Measurements from ENCODE around the gene TDP1. TPM values are rescaled to one million over a fixed set of nuclear protein-coding genes. Genes with fewer than 3 reads are reported as not detected.

The TDP1 gene
- total and polyA plus RNA-seq, 2 of the 13 experiments (the other 11 are each of a cell fraction or from before 2014, with no cell fraction given) = 16.4 to 31.2 TPM

DNA sequence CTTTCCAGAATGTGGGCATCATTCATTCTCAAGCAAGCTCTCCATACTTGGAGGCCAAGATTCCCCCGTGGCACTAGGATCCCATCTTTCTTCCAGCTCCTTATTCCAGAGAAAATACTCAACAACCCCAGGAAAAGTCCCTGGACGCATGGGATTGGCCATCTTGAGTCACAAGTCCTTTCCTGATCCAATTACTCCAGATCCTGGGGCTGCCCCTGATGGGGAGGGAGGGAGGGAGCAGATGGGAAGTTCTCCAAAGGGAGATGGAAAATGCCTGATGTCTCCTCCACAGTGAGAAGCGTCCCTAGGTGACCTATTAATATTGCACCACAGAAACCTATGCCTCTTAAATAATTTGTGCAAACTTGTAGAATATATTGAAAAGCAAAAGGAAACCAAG is 93.7 kb downstream of the TDP1 start:
- H4K20me1 ChIP-seq (ENCODE audit: insufficient read depth, low read length) = no peaks in the 10 kb centered on the region
- H3K79me2 ChIP-seq (ENCODE audit: insufficient read depth, low read length) = no peaks in the 10 kb centered on the region
- no TSS peak for BruUV-seq (replicated peaks)
- H3K27ac ChIP-seq (ENCODE audit: extremely low read length, insufficient read depth, low read length) = no peak overlapping the region
- peaks cover 0 to 4% of the 10 kb centered on the region in 2 experiments; a peak in 1 of 5 replicates for H3K36me3 ChIP-seq (replicated peaks in 1 of 2; ENCODE audit: control insufficient read depth in 1 of 2, insufficient read depth in 2 of 2, low read length in 2 of 2)
- ChIA-PET CTCF (ENCODE audit: low intra/inter-chr PET ratio, low total read pairs) (no interaction called here), POLR2A (no interaction called here)
- ATAC-seq (no peak), FAIRE-seq (no peak), DNase-seq (ENCODE audit: low spot score) (no peak)
- in situ Hi-C loops (cut with HindIII; ENCODE audit: extremely low pct_ligation_motif_present, low pct_unique_long_range_greater_than_20kb) = no loop called here
- no peak overlapping the region for H3K4me2 ChIP-seq (ENCODE audit: low read depth, low read length)
- WGBS (ENCODE audit: low lambda C conversion rate) = 45% methylated on average over 3 of the region's 3 CpGs
- H3K9ac ChIP-seq (ENCODE audit: insufficient read depth, low read depth, low read length) = no peak overlapping the region
- intact Hi-C loops (cut with micrococcal nuclease; ENCODE audit: unreplicated experiment) = no loop called here
- TF ChIP-seq KAT8 (CRISPR knock-in tag; IDR thresholded peaks at IDR 0.05) = no peak
- TF ChIP-seq KDM5B (CRISPR knock-in tag; IDR thresholded peaks at IDR 0.05; ENCODE audit: borderline replicate concordance) = no peak
- TF ChIP-seq SNAI1 (CRISPR knock-in tag; IDR thresholded peaks at IDR 0.05; ENCODE audit: borderline replicate concordance) = no peak
- no peak for TF ChIP-seq ZNF883 (CRISPR knock-in tag; IDR thresholded peaks at IDR 0.05; ENCODE audit: not compliant biosample characterization)
- no peak for TF ChIP-seq MAZ (IDR thresholded peaks at IDR 0.05; ENCODE audit: borderline replicate concordance, low read depth, low read length)
- TF ChIP-seq MAZ (CRISPR knock-in tag; IDR thresholded peaks at IDR 0.05; ENCODE audit: low read depth) = no peak
- no peak for TF ChIP-seq ZNF280D (CRISPR knock-in tag; IDR thresholded peaks at IDR 0.05)
- no peak for TF ChIP-seq ZNF781 (CRISPR knock-in tag; IDR thresholded peaks at IDR 0.05; ENCODE audit: borderline replicate concordance, not compliant biosample characterization)
- TF ChIP-seq POGZ (CRISPR knock-in tag; IDR thresholded peaks at IDR 0.05) = no peak
- H3K4me1 ChIP-seq (ENCODE audit: insufficient read depth, low read length) = peaks cover 13% of the 10 kb centered on the region
- H3K4me3 ChIP-seq (replicated peaks in 1 of 3; ENCODE audit: insufficient read depth in 1 of 3, low read depth in 2 of 3, low read length in 3 of 3) = no peak overlapping the region
- 0 out of 5 replicates have a peak, but pooled peaks cover 0 to 1% of the 10 kb centered on the region in 2 experiments for H3K27me3 ChIP-seq (ENCODE audit: control insufficient read depth in 1 of 2, insufficient read depth in 2 of 2, low read length in 2 of 2)
- no peaks in the 10 kb centered on the region for H3K9me3 ChIP-seq (ENCODE audit: low read length)
- H2AFZ ChIP-seq (ENCODE audit: low read length) = no peak overlapping the region

Data from HepG2 (cell line).